ENCODE results near the gene ZBTB32.

The ZBTB32 gene

DNA sequence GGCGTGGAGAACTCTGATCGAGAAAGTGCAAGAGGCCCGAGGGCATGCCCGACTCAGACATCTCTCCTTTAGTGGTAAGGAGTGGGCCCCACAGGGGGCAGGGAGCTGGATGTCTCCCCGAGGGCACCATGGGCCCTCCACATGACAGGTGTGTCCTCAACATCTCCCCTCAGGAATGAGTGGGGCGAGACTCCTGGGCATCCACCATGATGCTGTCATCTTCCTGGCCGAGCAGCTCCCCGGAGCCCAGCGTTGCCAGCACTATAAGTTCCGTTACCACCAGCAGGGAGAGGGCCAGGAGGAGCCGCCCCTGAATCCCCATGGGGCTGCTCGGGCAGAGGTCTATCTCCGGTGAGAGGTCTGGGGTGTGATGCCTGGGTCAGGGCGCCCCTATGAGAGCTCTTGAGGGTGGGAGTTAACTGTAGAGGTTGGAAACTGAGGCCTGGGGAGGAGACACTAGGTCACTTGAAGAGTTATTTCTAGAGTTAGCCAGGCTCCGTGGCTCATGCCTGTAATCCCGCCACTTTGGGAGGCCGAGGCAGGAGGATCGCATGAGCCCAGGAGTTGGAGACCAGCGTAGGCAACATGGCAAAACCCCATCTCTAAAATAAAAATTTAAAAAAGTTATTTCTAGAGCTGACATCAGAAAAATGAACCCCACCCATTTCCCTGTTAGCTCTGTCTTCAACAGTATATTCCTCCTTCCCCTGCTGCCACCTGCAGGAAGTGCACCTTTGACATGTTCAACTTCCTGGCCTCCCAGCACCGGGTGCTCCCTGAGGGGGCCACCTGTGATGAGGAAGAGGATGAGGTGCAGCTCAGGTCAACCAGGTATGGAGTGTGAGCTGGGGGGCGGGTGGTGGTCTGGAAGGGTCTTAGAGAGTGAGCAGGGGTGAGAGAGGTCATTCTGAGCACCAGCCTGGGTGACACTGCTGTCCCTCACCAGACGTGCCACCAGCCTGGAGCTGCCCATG, 32.8 kb downstream of the ZBTB32 start:
- no peak for FAIRE-seq
- DNase-seq (ENCODE audit: low spot score), result no peak

DNA sequence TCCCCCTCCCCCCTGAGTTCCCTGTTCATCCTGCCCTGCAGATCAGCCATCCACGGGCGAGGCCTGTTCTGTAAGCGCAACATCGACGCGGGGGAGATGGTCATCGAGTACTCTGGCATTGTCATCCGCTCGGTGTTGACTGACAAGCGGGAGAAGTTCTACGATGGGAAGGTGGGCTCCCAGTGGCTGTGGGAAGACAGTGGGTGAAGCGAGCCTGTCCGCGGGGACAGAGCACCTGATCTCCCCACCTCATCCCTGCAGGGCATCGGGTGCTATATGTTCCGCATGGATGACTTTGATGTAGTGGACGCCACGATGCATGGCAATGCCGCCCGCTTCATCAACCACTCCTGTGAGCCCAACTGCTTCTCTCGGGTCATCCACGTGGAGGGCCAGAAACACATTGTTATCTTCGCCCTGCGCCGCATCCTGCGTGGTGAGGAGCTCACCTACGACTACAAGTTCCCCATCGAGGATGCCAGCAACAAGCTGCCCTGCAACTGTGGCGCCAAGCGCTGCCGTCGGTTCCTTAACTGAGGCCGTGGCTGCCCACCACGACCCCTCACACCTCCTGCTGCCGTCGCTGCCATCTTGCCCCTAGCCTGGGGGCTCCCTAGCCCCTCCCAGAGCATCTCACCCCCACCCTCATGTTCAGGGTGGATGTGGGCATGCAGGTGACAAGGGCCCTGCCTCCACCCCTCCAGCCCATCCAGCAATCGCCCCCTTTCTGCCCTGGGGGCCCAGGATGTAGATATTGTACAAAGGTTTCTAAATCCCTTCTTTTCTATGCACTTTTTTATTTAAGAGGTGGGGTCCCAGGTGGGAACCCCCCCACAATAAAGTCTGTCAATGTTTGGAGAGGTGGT, 33.9 kb downstream of the ZBTB32 start:
- FAIRE-seq (no peak), DNase-seq (ENCODE audit: low spot score) (no peak)

DNA sequence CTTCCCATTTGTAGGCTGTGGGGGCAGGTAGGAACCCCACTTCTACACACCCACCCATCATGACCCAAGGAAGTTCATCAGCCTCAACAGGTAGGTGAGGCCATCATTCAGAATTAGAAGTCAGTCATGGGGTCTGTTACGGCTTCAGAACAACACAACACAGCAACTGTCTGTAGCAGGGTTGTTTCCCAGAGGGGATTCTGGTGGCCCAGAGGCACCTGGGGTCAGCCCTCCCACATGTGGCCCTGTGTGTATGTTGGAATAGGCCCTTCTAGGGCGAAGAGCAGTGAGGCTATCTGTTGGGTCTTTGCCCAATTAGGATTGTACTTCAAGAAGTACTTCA, 34.5 kb downstream of the ZBTB32 start:
- no peak for DNase-seq (ENCODE audit: low spot score)

DNA sequence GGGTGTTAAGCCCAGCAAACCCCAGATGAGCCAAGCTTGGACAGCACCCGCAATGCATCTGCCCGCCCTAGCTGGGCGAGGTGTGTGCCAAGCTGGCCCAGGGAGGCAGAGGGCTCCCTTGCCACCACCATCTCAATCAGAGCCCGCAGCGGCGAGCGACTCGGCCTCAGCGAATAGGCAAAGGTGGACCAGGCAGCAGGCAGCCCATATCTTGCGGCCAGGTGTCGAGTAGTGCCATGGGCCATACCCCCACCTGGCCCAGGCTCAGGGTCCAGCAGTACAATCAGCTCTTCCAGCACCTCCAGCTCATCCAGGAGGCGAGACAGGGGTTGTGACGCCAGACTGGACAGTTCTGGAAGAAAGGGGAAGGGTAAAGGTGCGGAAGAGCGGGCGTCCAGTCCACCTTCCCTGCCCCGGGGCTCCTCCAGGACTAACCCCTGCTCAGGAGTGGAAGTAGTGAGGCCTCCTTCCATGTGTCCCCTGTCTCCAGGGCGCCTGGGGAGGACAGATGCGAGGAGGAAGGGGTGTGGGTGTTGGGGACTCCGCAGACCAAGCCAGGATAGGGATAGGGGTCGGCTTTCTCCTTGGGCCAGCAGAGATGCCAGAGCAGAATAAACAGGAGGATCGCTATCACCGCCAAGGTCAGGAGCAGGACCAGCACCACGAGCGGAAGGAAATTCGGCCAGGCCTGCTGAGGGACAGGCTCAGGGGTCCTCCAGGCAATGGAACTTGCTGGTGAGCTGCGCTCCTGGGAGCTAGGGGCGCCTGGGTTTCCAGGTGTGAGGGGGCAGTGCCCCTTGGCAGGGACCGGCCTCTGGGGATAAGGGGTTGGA, 35.1 kb downstream of the ZBTB32 start:
- DNase-seq (ENCODE audit: low spot score) (no peak), FAIRE-seq (no peak)

More for the DNA sequence above, 34.5 kb downstream of the ZBTB32 start:
- FAIRE-seq, result no peak

DNA sequence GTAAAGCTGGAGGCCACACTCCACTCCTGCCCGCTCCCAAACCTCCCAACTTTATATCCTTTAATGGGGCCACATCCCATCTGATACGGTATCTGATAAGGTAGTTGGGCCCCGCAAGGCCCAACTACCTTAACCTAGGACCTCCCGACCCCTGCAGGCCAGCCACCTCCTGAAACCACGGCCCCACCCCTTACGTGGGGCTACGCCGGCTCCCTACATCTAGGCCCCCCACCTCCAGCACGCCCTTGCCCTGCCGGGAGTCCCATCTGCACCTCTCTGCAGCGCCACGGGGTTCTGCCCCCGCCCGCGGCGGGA, 35.7 kb downstream of the ZBTB32 start:
- DNase-seq (ENCODE audit: low spot score), result no peak
- FAIRE-seq, result no peak

- FAIRE-seq (peak; percentile 45), DNase-seq (ENCODE audit: low spot score) (peak; percentile 81)
Observed at GRCh38 chr19:35740423-35741202, 36.3 kb downstream of the ZBTB32 start.

- no peak for FAIRE-seq
- no peak for DNase-seq (ENCODE audit: low spot score)
Observed at GRCh38 chr19:35741203-35741515, 36.8 kb downstream of the ZBTB32 start.

DNA sequence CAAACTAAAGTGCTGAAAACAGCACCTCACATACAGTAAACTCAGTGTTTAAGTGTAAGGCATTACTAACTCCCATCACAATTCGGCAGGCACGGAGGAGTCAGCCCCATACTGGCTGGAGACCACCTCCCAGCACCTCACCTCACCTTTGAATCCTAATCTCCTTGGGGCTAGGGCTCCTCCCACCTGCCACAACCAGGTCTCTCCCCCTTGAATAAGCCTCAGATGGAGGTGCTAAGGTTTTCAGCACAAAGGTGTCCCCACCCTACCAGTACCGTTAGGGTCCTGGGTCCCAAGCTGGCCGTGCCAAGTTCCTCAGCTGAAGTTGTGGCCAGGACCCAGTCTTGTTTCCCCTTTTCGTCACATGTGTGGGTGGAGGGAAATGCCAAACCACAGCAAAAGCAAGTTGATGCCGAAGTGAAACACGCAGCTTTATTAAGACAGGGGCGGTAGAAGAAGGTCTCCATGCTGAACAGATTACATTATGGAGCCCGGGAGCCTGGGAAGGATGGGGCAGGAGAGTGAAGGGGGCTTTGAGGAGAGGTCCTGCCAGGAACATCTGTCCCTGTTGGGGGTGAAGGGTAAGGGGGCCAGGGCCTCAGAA, 37.9 kb downstream of the ZBTB32 start, which contains the start of gene IGFLR1:
IGFLR1 (minus strand) TSS at position 332 of the 604 bp plus-strand sequence. CDS start 1,272 bp downstream, outside the sequence.
- FAIRE-seq, result no peak
- DNase-seq (ENCODE audit: low spot score), result no peak

DNA sequence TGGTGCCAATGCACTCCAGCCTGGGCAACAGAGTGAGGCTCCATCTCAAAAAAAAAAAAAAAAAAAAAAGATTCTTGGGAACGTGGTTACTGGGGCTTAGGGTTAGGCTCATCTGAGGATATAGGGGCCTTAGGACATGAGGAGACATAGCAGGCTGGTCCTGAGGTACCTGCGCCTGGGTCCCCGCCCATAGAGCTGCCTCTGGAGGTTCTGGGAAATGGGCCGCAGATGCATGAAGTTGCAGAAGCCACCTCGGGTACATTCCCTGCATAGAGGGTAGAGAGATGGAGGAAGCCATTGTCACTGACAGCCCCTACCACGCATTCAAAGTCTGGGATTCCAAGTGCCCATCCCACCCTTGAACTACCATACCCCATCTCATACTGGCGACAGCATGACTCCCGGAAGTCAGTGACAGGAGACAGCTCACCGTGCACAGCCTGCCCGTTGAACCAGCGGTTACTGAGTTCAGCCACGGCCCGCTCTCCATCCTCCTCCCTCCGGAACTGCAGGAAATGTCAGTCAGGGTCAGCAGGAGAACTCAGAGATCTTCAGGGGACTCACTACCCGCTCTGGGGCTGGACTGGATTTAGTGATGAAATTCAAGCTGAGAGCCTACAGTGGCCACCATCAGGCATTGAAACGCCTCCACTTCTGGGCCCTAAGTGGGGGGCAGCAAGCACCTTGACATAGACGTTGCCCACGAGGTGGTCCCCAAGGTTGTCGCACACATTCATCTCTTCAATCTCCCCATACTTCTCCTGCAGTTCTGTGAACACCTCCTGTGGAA, 39.5 kb downstream of the ZBTB32 start:
- DNase-seq (ENCODE audit: low spot score) (no peak), FAIRE-seq (no peak)

- DNase-seq (ENCODE audit: low spot score), result peak; percentile 82
- FAIRE-seq, result peak; percentile 38
Observed at GRCh38 chr19:35744430-35745327, 40.3 kb downstream of the ZBTB32 start.

- peak; percentile 83 for FAIRE-seq
Observed at GRCh38 chr19:35745328-35746086, 41.1 kb downstream of the ZBTB32 start, which contains the start of the genes PSENEN and U2AF1L4. PSENEN (plus strand) TSS chr19:35745651; CDS start chr19:35745931, 280 bp downstream. U2AF1L4 (minus strand) TSS chr19:35745418; CDS start chr19:35745391, 27 bp downstream.

DNA sequence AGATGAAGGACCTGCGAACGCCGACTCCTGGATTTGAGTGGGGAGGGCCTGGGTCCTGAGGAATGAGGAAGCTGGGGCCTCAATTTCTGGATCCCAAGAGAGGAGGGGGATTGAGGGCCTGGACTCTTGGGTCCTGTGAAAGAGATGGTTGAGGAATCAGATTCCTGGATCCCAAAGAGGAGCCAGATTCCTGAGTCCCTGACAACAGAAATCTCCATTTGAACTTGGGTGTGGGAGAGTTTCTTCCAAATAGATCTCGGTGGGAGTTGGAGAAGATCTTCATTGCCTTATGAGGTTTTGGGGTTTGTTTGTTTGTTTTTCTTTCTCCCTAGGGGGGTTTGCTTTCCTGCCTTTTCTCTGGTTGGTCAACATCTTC, 41.7 kb downstream of the ZBTB32 start:
- DNase-seq (ENCODE audit: low spot score) (no peak), FAIRE-seq (no peak)

More at GRCh38 chr19:35745328-35746086, 41.1 kb downstream of the ZBTB32 start, which contains the start of the genes PSENEN and U2AF1L4:
- peak; percentile 95 for DNase-seq (ENCODE audit: low spot score)

GRCh38 chr19:35746531-35746930, 42.2 kb downstream of the ZBTB32 start:
- no peak for FAIRE-seq
- DNase-seq (ENCODE audit: low spot score), result no peak

DNA sequence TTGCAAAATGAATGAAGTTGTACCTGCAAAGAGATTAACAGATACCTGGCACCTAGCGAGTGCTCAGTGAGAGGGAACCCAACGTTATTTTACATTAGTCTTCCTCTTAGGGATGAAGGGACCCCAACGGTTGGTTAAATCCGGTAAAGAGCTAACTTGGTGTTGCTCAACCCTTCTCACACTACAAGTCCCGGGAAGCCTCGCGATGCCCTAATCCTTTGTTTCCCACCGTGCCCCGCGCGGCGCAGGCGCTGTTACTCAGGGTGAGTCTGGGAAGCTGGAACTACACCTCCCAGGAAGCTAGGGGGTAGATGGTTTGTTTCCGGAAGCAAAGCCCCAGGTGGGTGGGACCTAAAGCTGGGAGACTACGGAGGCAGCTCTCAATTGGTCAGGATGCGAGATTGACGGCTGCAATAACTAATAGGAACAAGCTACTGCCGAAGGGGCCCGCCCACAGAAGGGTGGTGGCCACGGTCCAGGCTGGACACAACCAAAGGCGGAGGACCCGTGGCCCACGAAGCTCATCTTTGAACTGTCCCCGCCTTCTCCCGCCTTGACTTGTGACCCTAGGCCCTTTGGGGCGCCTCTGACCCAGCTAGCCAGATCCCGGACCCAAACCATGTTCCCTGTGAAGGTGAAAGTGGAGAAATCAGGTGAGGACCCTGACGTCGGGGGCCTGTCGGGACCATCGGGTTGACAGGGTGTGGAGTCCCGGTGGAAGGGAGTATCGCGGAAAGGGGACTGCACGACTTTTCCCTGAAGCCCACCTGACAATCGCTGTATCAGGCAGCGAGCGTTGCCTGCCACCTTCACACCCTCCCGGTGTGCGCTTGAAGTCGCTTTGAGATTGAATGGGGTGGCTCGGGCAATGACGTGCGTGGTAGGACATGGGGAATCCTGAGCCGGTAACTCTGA, 44.0 kb downstream of the ZBTB32 start, which contains the start of gene LIN37:
LIN37 (plus strand) TSS at position 471 of the 915 bp plus-strand sequence; CDS start at position 620, 149 bp downstream.
- peak; percentile 95 for DNase-seq (ENCODE audit: low spot score)
- FAIRE-seq, result peak; percentile 88

DNA sequence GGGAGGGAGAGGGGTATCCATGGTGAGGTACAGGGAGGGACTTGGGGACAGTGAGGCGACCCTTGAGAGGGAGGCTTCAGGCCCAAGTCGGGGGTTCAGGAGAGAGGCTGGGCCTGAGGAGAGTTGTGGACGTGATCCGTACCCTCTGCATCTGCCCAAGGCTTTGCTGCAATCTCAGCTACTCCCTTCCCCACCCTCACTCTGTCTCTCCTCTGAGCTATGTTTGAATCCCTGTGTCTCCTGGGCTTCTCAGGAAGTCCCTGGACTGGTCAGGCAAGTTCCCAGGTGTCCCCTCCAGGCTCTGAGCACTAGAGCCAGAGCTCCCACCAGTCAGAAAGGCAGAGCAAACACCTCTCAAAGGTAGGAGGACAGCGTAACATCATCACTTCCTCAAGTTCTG, 45.8 kb downstream of the ZBTB32 start:
- FAIRE-seq (no peak), DNase-seq (ENCODE audit: low spot score) (no peak)

Data from RCC 7860 (cell line).